ENCODE results near the gene MED12L.

The MED12L gene

DNA sequence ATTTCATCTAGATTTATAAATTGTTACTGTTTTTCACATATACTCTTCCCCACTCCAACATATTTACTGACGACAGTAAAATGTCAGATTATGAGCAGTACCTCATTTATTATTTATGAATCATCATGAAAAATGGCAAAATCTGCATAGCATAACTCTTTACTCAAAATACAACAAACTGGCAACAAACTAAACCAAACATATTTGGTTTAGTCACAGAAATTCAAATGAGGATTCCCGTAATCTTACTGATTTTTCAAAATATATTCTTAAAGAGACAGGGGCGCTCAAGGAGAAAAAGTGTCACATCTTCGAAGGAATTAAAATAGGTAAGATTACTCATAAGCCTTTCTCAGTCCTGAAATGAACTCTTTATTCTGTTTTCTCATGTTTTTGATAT, 234.2 kb downstream of the MED12L start:
- no peak for DNase-seq (ENCODE audit: low spot score)

DNA sequence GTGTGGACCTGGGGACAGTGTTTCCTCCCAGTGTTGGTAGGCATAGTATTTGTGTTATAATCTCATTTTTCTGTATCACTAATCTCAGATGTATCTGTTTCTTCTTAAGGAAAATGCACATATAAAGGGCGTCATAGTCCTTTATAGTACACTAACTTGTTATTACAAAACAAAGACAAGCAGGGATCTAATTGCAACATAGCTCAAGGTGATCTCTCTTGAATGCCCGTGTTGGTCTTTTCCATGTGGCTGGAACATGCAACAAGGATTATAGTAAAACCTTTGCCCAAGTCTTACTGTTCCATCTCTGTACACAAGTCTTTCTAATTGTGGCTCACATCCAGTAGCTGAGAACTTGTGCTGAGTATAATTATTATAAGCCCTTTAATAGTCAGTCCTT, 234.7 kb downstream of the MED12L start:
- DNase-seq (ENCODE audit: low spot score) = no peak

DNA sequence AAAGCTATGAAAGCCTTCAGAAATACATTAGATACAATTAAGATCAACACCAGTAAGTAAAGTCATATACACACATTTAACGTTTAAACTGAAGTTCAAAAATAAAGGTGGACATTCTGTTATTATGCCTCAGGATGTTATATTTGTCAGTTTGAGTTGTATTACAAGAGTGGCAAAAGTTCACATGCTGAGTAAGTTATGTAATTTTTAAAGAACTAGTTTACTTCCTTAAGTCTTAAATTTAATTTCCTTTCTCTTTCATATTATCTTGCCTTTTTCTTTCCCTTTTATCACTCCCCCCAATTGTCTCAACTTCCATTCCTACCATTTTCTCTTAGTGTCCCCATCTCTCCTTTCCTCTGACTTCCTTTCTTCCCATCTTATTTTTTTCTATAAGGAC, 236.1 kb downstream of the MED12L start:
- DNase-seq (ENCODE audit: low spot score) = no peak

DNA sequence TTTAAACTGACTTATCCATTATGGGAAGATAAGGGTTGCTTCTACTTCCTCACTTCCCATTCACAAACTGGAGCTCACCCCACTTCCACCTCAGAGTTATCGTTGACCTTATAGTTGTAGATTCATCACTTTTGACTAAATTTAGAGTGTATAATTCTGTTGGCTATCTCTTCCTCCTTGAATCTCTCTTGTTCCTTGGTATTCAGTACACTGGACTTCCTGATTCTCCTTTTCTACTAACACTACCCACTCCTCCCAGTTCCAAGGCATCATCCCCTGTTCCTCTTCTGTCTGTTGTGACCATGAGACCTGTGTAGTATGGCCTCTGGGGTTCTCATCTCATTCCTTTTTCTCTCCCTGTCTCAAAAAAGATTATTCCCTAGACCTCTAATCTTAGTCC, 237.0 kb downstream of the MED12L start:
- no peak for DNase-seq (ENCODE audit: low spot score)

DNA sequence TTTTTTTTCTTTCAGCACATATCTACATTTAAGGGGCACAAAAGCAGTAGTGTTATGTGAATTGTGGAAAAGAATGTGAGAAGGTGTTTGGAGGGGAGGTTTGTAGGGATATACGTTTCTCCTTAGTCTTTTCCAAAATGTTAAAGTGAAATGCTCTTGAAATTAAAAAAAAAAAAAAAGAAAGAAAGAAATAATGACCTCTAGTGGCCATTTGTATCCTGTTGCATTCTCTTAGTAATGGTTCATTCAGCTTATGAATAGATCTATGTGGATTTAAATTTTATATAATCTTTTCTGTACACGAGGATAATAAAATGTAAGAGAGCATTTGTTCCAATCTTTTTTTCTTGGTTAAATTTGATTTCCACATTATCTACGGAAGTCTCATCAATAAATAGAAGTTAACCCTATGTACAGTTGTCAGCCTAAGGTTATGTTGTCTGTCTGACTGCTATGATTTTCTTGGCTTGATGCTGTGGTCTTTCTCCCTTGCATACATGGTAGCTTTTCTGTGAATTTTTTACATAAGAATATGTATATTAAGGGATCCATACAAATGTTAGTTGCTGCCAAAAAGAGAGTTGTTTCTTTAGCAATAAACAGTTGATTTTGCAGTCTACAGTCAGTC, 242.2 kb downstream of the MED12L start:
- DNase-seq (ENCODE audit: low spot score) = no peak

DNA sequence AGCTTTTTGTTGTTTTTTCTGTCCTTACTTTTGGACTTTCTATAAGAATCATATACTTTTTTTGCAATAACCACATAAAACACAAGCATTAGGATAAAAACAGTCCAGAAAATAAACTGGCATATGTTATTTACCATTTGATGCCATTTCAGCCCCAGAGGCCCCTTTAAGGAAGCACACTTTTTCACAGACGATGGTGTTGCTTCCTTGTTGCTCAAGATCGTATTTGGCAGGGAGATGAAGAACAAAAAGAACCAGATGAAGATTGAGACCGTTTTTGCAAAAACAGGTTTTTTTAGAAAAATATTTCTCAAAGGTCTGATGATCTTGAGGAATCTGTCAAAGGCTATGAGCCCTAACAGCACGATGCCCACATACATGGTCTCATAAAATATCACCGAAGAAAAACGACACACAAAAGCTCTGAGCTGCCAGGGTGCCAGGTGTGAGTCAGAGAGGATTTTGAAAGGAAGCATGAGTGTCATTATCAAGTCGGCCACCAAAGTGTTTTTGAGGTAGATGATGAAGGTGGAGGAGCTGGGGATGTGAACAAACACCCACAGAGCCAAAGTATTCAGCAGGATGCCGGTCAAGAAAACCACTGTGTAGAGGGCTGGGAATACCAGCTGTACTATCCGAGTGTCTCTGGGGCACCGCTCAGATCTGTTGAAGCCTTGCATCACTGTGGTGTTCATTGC, 243.0 kb downstream of the MED12L start:
- no peak for DNase-seq (ENCODE audit: low spot score)

DNA sequence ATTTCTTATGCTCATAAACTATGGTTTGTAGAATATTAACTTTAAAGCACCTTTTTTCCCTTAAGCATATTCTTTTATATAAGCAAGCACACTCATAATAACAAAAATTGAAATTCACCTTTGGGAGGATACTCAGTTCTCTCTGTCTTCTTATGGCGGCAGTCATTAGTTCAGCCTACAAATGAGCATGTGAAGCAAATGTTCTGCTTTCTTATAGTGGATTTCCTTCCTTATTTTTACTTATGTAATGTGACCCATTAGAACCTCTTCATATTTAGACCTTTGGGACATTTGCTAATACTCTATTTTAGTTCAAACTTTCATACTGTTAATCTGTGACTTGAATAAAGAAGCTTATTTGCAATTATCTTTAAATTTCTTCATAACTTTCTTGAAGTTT, 243.9 kb downstream of the MED12L start, which contains the start of gene P2RY13:
Gene P2RY13, minus strand, starts transcription at position 187 of the 400 bp plus-strand sequence. Its CDS starts 21 bp downstream, at position 166.
- no peak for DNase-seq (ENCODE audit: low spot score)

DNA sequence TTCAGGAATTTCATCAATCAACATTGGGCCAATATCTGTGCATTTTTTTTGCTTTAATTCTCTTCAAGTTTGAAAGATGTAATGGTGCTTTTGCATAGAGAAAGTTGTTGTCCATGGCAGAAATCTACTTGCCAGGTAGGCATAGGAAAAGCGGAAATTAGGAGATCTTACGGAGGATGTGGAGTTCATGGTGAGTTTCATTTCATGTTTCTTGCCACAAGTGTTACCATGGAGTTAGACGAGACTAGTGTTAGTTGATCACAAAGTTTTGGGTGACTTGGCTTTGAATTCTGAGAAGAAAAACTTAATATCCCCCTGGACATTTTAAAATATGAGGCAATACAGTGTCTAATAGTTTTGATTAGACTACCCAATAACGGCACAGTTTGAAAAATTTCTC, 244.9 kb downstream of the MED12L start:
- DNase-seq (ENCODE audit: low spot score) = peak; percentile 28

DNA sequence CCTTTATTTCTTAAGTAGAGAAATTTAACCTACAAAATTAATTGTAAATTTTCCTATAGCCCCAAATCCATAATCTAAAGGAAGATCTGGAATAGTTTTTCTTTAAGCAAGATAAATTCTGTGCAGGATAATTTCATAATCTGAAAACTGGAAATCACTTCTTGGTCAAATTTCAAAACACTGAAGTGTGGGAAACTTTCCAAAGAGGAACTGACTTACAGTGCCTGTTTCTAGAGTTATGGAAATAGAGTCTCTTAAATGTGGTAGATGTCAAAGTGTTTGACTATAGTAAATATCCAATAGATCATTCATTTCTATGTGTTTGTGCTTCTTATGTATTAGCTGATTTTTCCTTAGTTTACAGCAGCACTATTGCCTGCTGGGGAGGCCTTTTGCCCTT, 245.4 kb downstream of the MED12L start:
- DNase-seq (ENCODE audit: low spot score) = no peak

DNA sequence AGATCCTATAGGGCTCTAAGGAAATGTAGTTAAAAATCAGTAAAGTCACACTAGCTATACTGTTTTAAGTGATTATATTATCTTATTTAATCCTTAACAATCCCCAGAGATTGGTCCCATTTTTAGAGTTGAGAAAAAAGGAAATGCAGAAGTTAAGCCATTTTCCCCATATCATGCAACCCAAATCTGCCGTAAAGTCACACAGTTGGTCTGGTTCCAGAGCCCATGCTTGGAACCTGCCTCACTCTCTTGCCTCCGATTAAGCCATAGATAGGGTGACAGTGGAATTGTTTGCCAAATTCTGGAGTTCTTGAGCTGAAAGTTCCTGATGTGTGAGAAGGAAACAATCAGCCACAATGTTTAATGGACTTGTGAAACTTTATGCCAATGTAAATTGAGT, 246.2 kb downstream of the MED12L start:
- DNase-seq (ENCODE audit: low spot score) = no peak

DNA sequence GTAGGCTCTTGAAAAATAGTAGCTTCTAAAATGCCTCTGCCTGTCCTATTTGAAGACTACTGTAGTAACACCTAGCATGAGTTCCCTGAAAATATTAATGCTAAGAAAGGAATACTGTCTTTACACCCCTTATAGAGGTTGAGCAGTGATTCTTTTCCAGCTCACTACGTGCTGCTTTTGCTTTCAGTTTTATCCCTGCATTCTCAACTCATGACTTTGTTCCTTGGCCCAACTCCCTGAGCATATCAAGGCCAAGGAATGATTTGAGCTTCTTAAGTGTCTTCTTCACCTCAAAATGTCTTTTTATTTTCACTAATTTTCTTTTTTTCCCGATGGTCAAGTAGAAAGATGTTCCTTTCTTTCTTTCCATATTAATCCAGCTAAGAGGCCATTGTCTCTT, 260.4 kb downstream of the MED12L start:
- no peak for DNase-seq (ENCODE audit: low spot score)

DNA sequence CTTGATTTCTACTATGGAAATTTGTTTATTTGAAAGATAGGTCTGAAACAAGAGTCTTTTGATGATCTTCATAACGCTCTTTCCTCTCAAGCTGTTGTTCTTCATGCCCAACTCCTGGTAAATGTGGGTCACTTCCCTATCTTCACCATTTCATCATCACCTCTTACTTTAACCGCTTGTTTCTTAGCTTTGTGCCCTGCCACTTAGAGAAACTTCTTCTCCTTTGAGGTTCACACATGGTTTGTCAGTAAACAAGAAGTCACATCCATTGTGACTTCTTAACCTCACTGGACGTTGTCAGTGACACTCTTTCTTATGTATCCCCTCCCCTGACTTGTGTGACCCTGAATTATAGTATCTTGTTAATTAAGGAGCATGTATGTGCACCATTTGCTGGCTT, 260.8 kb downstream of the MED12L start:
- DNase-seq (ENCODE audit: low spot score) = peak; percentile 53

DNA sequence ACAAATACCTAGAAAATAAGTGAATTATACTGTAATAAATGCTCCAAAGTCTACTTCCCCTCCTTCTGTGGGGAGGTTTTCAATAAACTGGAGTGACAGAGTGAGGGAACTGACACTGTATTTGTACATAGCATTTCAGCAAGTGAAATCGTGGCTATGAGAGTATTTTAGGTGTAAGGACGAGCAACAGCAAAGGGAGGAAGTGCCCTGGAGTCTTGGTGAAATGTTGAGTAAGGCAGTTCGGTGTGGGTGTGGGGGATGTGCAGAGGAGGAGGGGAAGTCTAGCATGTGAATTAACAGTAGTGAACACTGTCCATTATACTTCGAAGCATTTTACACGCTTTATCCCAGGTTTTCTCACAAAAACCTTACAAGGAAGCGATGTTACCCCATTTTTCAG, 262.0 kb downstream of the MED12L start:
- DNase-seq (ENCODE audit: low spot score) = peak; percentile 69

DNA sequence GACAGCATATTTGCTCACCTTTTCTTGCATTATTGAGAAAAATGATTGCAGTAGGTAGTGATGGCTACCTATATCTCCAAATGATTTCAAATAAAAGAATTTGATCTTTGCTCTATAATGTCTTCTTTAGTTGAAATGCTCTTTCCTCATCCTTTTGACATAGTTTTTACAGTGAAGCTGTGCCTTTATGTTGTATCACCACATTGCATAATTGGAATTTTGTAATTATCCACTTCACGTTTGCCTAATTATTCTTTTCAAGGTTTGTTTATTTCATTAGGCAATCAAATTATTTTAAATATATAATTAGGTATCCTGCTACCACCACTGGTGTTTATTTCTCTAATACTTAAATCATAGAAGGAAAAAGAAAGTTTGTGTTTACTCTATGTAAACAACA, 265.2 kb downstream of the MED12L start:
- DNase-seq (ENCODE audit: low spot score) = no peak

DNA sequence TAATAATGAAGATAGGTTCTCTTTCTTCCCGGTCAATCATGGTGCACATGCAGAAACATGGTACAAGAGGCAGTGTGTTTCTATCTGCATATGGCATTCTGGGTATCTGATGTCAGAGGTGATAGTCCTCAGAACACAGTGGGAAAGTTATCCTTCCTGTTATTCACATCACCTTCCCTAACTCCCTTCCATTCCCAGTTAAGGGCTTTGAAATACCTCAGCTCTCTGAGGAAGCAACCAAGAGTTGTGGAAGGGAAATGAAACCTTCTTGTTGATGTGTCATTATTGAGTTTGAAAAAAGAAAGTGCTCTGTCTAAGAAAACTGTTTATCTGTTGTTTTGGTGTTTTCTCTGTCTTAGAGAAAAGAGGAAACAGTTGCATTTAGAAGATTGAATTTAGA, 265.8 kb downstream of the MED12L start:
- no peak for DNase-seq (ENCODE audit: low spot score)

DNA sequence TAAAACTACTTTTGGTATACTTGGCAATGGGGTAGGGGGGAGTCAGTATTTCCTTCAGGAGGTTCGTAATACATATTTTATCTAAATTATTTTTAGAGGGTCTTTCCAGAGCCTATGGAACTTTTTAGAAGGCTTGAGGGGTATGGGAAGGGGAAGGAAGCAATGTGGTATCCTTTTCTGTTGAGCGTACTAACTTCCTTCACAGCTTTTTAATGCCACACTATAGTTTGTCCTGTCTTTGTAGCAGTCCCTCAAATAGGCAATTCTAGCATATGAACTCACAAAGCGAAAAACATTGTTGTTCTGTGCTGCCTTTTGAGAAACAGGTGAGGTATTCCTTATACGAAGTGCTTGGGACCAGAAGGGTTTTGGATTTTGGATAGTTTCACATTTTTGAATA, 266.2 kb downstream of the MED12L start:
- peak; percentile 30 for DNase-seq (ENCODE audit: low spot score)

DNA sequence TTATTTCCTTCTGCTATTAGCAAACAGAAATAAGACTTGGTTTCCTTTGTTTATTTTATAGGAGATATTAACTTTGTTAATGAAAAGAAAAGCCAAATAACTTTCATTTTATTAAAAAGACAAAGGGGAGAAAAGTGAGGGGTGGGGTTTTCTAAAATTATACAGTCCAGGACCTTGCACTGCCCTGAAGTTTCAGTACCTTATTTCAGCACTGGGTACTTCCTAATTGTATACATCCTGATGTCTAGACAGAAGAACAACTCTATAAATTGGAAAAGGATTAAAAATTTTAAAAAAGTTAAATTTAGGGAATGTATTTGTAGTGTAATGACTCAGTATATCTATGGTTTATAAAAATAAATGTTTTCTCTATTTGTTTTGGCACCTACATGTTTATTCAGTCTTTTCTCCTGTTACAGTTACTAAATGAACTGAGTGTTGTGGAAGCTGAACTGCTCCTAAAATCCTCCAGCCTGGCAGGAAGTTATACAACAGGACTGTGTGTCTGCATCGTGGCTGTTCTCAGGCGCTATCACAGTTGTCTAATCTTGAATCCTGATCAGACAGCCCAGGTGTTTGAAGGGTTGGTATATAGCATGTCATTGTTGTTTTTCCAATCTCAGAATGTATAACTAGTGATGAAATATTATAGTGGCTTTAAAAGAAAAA, 271.5 kb downstream of the MED12L start:
- peak; percentile 66 for DNase-seq (ENCODE audit: low spot score)

DNA sequence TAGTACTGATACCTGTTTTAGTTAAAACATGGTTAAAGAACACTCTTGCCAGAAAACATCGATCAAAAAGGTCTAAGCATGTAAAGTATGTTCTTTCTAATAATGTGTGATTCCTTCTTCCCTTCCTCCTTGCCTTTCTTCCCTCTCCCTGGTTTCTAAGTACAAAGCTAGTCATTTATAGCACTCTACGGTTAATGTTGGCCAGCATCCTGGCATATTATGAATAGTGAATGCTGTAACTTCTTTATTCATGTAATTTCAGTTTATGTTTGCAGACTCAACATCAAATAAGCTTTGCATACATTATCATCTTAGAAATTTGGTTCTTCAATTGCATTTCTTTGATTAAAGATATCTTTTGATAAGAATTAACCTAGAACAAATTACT, 272.0 kb downstream of the MED12L start:
- DNase-seq (ENCODE audit: low spot score) = no peak

DNA sequence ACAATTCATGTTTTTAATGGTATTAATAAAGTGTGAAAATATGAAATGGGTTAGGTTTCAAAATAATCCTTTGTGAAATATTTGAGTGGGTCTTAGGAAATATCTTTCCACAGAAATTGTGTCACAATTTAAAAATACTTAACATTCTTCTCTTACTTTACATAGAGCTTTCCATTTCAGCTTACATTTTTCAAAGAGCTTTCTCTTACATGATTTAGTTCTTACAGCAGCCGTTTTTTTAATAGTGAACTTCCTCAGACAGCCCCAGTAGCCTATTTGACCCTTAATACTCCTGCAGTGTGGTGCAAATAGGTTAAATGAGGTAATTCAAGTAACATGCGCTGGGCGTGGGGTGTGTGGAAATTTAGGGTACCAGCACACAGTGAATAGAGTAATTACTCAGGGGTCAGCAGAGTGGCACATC, 277.3 kb downstream of the MED12L start:
- no peak for DNase-seq (ENCODE audit: low spot score)

DNA sequence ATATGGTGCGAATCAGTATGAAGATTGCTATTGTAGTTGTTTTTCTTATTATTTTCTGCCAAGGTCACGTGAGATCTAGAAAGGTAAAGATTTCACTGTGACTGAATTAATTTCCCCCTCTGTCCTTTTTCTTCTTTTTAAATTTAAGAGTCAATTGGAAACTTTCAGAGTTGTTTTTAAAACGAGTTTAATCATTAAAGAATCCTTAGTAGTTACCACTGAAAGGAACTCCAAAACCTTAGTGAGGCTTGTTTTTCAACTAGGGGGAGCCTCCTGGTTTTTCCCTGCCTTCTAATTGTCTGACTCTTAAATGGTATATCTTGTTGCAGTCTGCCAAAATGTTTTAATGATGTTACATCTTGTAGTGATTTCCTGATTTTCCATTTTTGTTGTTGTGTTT, 281.5 kb downstream of the MED12L start:
- DNase-seq (ENCODE audit: low spot score) = no peak

DNA sequence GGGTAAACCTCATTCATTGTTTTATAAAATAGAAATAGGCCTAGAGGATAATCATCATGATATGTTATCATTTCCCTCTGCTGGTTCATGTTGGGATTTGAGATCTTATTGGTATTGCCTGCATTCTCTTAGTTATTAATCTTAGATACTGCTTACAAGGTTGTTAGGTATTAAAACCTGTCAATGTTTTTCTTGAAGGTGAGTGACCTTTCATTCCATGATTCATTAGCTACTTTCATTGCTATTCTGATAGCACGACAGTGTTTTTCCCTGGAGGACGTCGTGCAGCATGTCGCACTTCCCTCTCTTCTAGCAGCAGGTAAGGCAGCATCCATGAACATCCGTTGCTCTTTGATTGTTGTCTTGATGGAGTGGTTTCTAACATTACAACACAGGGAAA, 282.0 kb downstream of the MED12L start:
- DNase-seq (ENCODE audit: low spot score) = no peak

DNA sequence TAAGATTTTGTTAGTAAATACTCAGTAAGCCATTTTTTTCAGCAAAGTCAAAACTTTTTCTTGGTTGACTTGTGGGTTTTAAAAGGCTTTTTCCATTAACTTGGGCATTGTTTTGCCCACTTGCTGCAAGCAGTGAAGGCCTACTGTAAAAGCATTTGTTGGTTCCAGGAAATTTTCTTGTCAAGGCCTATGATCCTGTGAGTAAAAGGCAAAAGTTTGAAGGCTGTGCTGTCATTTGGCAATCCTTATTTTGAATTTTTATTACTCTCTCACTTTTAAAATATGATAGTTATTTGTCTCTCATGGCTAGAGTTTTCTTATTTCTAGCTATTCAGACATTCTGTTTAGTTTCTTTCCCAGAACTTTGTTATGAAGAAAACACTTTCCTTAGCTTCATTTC, 286.1 kb downstream of the MED12L start:
- DNase-seq (ENCODE audit: low spot score) = no peak

DNA sequence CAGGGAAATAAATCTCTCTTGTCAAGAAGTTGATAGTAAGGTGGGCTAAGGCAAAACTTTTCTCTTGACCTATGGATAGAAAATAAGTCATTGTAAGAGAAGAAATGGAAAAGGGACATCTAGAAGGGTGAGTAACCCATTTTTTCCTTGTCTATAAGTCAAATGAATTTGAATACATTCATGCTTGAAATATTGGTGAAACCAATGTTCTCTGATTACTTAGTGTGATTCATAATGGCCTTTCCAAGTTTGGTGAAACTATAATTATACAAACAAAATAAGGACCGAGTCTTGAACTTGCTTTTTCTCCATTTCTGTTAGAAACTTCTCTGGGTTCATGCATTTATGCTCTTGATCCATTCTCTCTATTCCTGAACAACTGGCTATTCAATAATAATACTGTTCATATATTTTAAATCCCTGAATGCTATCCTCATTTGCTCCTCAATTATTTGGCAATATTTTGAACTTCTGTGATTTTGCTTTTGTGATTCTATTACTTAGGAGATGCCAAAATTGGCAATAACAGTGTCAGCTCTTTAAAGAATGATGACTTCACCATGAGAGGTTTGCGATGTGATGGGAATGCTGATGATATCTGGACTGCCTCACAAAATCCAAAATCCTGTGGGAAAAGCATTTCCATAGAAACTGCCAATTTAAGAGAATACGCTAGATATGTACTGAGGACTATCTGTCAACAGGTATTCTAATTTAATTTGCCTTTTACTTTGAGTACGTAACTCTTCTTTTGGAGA, 286.8 kb downstream of the MED12L start:
- no peak for DNase-seq (ENCODE audit: low spot score)
